ENCODE data around the gene PLEKHN1.
A peak's percentile ranks its signal among the peaks of the same experiment; 100 is the strongest.

Gene PLEKHN1

GRCh38 chr1:1000357-1001056, 34.2 kb downstream of the PLEKHN1 start (continued):
- TF ChIP-seq ZNF629 (tag by site-specific recombination; IDR thresholded peaks at IDR 0.05) (peak; percentile 100), ZNF501 (tag by site-specific recombination; IDR thresholded peaks at IDR 0.05) (peak; percentile 93; the same call in 1 of the 2 replicates), ZNF174 (tag by site-specific recombination; IDR thresholded peaks at IDR 0.05) (no peak), ZBTB17 (tag by site-specific recombination; IDR thresholded peaks at IDR 0.05) (no peak; the same call in 1 of the 2 replicates), ZSCAN30 (tag by site-specific recombination; IDR thresholded peaks at IDR 0.05) (peak; percentile 89), ZBTB7A (tag by site-specific recombination; IDR thresholded peaks at IDR 0.05; ENCODE audit: low read depth) (peak; percentile 93), AEBP2 (tag by site-specific recombination; IDR thresholded peaks at IDR 0.05; ENCODE audit: borderline replicate concordance) (no peak), ZNF248 (tag by site-specific recombination; IDR thresholded peaks at IDR 0.05) (no peak), ZNF701 (tag by site-specific recombination; IDR thresholded peaks at IDR 0.05) (no peak), ZNF521 (tag by site-specific recombination; IDR thresholded peaks at IDR 0.05) (no peak), BCL11B (tag by site-specific recombination; IDR thresholded peaks at IDR 0.05; ENCODE audit: low read depth) (peak; percentile 95), ZSCAN16 (tag by site-specific recombination; IDR thresholded peaks at IDR 0.05) (peak; percentile 56), PRDM10 (tag by site-specific recombination; IDR thresholded peaks at IDR 0.05) (peak; percentile 88), ZNF18 (tag by site-specific recombination; IDR thresholded peaks at IDR 0.05) (peak; percentile 63), HOXC10 (CRISPR knock-in tag; IDR thresholded peaks at IDR 0.05) (no peak; the same call in 1 of the 2 replicates), PATZ1 (tag by site-specific recombination; IDR thresholded peaks at IDR 0.05) (peak; percentile 95), BCL11A (tag by site-specific recombination; IDR thresholded peaks at IDR 0.05; ENCODE audit: low read depth) (peak; percentile 97), IKZF3 (tag by site-specific recombination; IDR thresholded peaks at IDR 0.05) (peak; percentile 16; the same call in 1 of the 2 replicates), ZNF658 (tag by site-specific recombination; IDR thresholded peaks at IDR 0.05) (0 out of 2 replicates have a peak, but pooled peaks have one; percentile 69), ZNF175 (tag by site-specific recombination; IDR thresholded peaks at IDR 0.05) (no peak), HOXA7 (CRISPR knock-in tag; IDR thresholded peaks at IDR 0.05; ENCODE audit: borderline replicate concordance) (no peak), HIC1 (tag by site-specific recombination; IDR thresholded peaks at IDR 0.05) (peak; percentile 94), ZBTB44 (tag by site-specific recombination; IDR thresholded peaks at IDR 0.05) (peak; percentile 64; the same call in 1 of the 2 replicates), ZNF335 (tag by site-specific recombination; conservative IDR thresholded peaks at IDR 0.05) (peak; percentile 72), ZNF157 (tag by site-specific recombination; IDR thresholded peaks at IDR 0.05) (no peak), ZNF529 (tag by site-specific recombination; IDR thresholded peaks at IDR 0.05; ENCODE audit: insufficient replicate concordance) (peak; percentile 12), ZNF510 (tag by site-specific recombination; IDR thresholded peaks at IDR 0.05; ENCODE audit: insufficient replicate concordance) (no peak)

Data from HEK293 (cell line).